Ramos (cell line): ENCODE results near the gene PDK2.
"Not testable (repeated sequence)": the region's sequence is repeated elsewhere in the genome, so short reads cannot be mapped to it uniquely, and the experiment has no call there.

ENCODE experiments used
- in situ Hi-C: fragments of 300-500 bp; cut with MboI; formaldehyde crosslinking; loops from one replicate; pipeline ENCODE4 v1.14.3; 2022; ENCODE audit warnings: low sequenced_read_pairs; ENCODE audit not compliant: unreplicated experiment

Gene PDK2

GRCh38 chr17:50057521-50057991, 37.6 kb upstream of the PDK2 start:
- in situ Hi-C loops = no loop called here

GRCh38 chr17:50058296-50058953, 36.7 kb upstream of the PDK2 start:
- in situ Hi-C loops = no loop called here

GRCh38 chr17:50059256-50059655, 35.9 kb upstream of the PDK2 start:
- in situ Hi-C loops = no loop called here

- in situ Hi-C loops = no loop called here
Observed at GRCh38 chr17:50059759-50060273, 35.3 kb upstream of the PDK2 start.

- in situ Hi-C loops = no loop called here
Observed at GRCh38 chr17:50060951-50061712, 34.0 kb upstream of the PDK2 start.

GRCh38 chr17:50061713-50062045, 33.5 kb upstream of the PDK2 start:
- in situ Hi-C loops = not testable (repeated sequence)

GRCh38 chr17:50062293-50063243, 32.6 kb upstream of the PDK2 start:
- in situ Hi-C loops = no loop called here

GRCh38 chr17:50063561-50064252, 31.4 kb upstream of the PDK2 start:
- in situ Hi-C loops = no loop called here

GRCh38 chr17:50064253-50065001, 30.7 kb upstream of the PDK2 start:
- in situ Hi-C loops = no loop called here

GRCh38 chr17:50065056-50065455, 30.1 kb upstream of the PDK2 start:
- in situ Hi-C loops = no loop called here

GRCh38 chr17:50066995-50067394, 28.2 kb upstream of the PDK2 start:
- in situ Hi-C loops = no loop called here

- in situ Hi-C loops = no loop called here
Observed at GRCh38 chr17:50067996-50068395, 27.2 kb upstream of the PDK2 start.

GRCh38 chr17:50070908-50071680, 24.1 kb upstream of the PDK2 start:
- in situ Hi-C loops = no loop called here

- in situ Hi-C loops = no loop called here
Observed at GRCh38 chr17:50071692-50072091, 23.5 kb upstream of the PDK2 start.

GRCh38 chr17:50072130-50072529, 23.0 kb upstream of the PDK2 start:
- in situ Hi-C loops = no loop called here

- in situ Hi-C loops = no loop called here
Observed at GRCh38 chr17:50072925-50073324, 22.2 kb upstream of the PDK2 start.

- in situ Hi-C loops = no loop called here
Observed at GRCh38 chr17:50074227-50074626, 20.9 kb upstream of the PDK2 start.

- in situ Hi-C loops = no loop called here
Observed at GRCh38 chr17:50075446-50076032, 19.6 kb upstream of the PDK2 start.
